ENCODE measurements around the gene ADGRG3. TPM values are rescaled to one million over a fixed set of nuclear protein-coding genes. Genes with fewer than 3 reads are reported as not detected.
"Not testable (repeated sequence)": the region's sequence is repeated elsewhere in the genome, so short reads cannot be mapped to it uniquely, and the experiment has no call there.

ADGRG3 gene
- total RNA-seq, 1 experiment from 2014 or later: not detected

GRCh38 chr16:57668630-57669475 is 747 bp downstream of the ADGRG3 start:
- POLR2A ChIA-PET (ENCODE audit: unreplicated experiment): interaction anchor here (0.6 kb wide), 1 partner anchor 565 kb away, joined by 4 read pairs; no protein-coding TSS in a partner anchor
- DNase-seq: no peak
- intact Hi-C loops (cut with micrococcal nuclease; ENCODE audit: unreplicated experiment): no loop called here
- no peaks in the 10 kb centered on the region for H3K79me2 ChIP-seq (ENCODE audit: low read depth)
- H4K20me1 ChIP-seq (ENCODE audit: insufficient read depth): no peaks in the 10 kb centered on the region
- H3K4me2 ChIP-seq: no peak overlapping the region
- no TSS peak for BruUV-seq (replicated peaks)
- no peaks in the 10 kb centered on the region for H3K36me3 ChIP-seq (ENCODE audit: low read depth)
- CTCF ChIA-PET: interaction anchor here (1.1 kb wide), 1 partner anchor 46 kb away, joined by 3 read pairs; no protein-coding TSS in a partner anchor
- no peak overlapping the region for H3K27ac ChIP-seq
- no peaks in the 10 kb centered on the region for H3K9me3 ChIP-seq (ENCODE audit: insufficient read depth, low read depth)
- no peaks in the 10 kb centered on the region for H3K27me3 ChIP-seq (ENCODE audit: insufficient read depth, low read depth)
- peaks cover 21% of the 10 kb centered on the region for H3K4me1 ChIP-seq (replicated peaks; ENCODE audit: insufficient read depth)
- no peaks in the 10 kb centered on the region for H3K9me2 ChIP-seq (ENCODE audit: insufficient read depth)
- no peak overlapping the region for H2AFZ ChIP-seq
- peaks cover 15% of the 10 kb centered on the region for H3F3A ChIP-seq (ENCODE audit: insufficient read depth, low read depth)
- TF ChIP-seq, protein P1, sequence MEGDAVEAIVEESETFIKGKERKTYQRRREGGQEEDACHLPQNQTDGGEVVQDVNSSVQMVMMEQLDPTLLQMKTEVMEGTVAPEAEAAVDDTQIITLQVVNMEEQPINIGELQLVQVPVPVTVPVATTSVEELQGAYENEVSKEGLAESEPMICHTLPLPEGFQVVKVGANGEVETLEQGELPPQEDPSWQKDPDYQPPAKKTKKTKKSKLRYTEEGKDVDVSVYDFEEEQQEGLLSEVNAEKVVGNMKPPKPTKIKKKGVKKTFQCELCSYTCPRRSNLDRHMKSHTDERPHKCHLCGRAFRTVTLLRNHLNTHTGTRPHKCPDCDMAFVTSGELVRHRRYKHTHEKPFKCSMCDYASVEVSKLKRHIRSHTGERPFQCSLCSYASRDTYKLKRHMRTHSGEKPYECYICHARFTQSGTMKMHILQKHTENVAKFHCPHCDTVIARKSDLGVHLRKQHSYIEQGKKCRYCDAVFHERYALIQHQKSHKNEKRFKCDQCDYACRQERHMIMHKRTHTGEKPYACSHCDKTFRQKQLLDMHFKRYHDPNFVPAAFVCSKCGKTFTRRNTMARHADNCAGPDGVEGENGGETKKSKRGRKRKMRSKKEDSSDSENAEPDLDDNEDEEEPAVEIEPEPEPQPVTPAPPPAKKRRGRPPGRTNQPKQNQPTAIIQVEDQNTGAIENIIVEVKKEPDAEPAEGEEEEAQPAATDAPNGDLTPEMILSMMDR (conservative IDR thresholded peaks at IDR 0.05): no peak
- no peak for TF ChIP-seq EZH2 (IDR thresholded peaks at IDR 0.05; ENCODE audit: low read depth)
- no peak overlapping the region for H3K4me3 ChIP-seq

DNA sequence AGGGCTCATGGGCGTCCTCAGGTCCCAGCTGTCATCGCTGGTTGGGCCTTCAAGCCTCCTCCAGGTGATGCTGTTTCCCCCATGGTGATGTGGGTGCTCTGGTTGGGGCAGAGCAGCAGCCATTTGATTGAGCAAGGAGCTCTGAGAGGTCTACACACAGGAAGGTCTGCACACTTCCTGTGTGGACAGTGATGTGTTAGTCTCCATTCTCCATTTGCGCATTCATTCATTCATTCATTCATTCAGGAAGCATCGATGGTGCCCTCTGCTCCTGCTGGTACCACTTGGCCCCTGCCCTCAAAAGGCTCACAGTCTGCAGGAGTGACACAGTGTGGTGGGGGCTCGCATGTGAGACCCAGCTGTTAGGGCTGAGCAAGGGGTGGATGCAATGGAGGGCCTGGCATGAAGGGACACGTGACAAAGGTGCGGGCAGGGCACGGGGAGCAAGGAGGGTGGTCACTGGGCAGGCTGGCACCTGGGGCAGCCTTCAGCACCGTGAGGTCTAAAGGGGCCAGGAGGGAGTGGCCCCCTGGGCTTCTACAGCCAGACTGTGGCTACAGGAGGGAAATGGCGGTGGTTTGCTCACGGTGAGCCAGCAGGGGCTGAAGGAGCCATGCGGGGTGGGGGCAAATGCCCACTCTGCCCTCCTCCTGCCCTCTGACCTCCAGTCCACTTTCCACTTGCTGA is 1.5 kb downstream of the ADGRG3 start:
- H3K4me2 ChIP-seq: no peak overlapping the region
- no peaks in the 10 kb centered on the region for H3K9me3 ChIP-seq (ENCODE audit: insufficient read depth, low read depth)
- H3K79me2 ChIP-seq (ENCODE audit: low read depth): no peaks in the 10 kb centered on the region
- BruUV-seq (replicated peaks): no TSS peak
- no peaks in the 10 kb centered on the region for H3K36me3 ChIP-seq (ENCODE audit: low read depth)
- POLR2A ChIA-PET (ENCODE audit: unreplicated experiment): interaction anchor here (0.6 kb wide), 1 partner anchor 564 kb away, joined by 4 read pairs; no protein-coding TSS in a partner anchor
- peaks cover 12% of the 10 kb centered on the region for H3F3A ChIP-seq (ENCODE audit: insufficient read depth, low read depth)
- no peak overlapping the region for H3K27ac ChIP-seq
- no peak for DNase-seq
- H3K9me2 ChIP-seq (ENCODE audit: insufficient read depth): no peaks in the 10 kb centered on the region
- H3K4me1 ChIP-seq (replicated peaks; ENCODE audit: insufficient read depth): peaks cover 21% of the 10 kb centered on the region
- TF ChIP-seq, protein P1 (conservative IDR thresholded peaks at IDR 0.05): no peak
- TF ChIP-seq EZH2 (IDR thresholded peaks at IDR 0.05; ENCODE audit: low read depth): no peak
- no peaks in the 10 kb centered on the region for H4K20me1 ChIP-seq (ENCODE audit: insufficient read depth)
- CTCF ChIA-PET: no interaction called here
- no peak overlapping the region for H2AFZ ChIP-seq
- intact Hi-C loops (cut with micrococcal nuclease; ENCODE audit: unreplicated experiment): no loop called here
- no peak overlapping the region for H3K4me3 ChIP-seq
- H3K27me3 ChIP-seq (ENCODE audit: insufficient read depth, low read depth): no peaks in the 10 kb centered on the region

- no peaks in the 10 kb centered on the region for H3K9me3 ChIP-seq (ENCODE audit: insufficient read depth, low read depth)
- no peaks in the 10 kb centered on the region for H3K9me2 ChIP-seq (ENCODE audit: insufficient read depth)
- ChIA-PET CTCF (no interaction called here), POLR2A (ENCODE audit: unreplicated experiment) (no interaction called here)
- DNase-seq: no peak
- no peak overlapping the region for H3K4me3 ChIP-seq
- H4K20me1 ChIP-seq (ENCODE audit: insufficient read depth): no peaks in the 10 kb centered on the region
- no peak overlapping the region for H3K27ac ChIP-seq
- no TSS peak for BruUV-seq (replicated peaks)
- intact Hi-C loops (cut with micrococcal nuclease; ENCODE audit: unreplicated experiment): no loop called here
- no peaks in the 10 kb centered on the region for H3K79me2 ChIP-seq (ENCODE audit: low read depth)
- H3K4me2 ChIP-seq: no peak overlapping the region
- H3F3A ChIP-seq (ENCODE audit: insufficient read depth, low read depth): peaks cover 7% of the 10 kb centered on the region; the same call in 1 of the 2 replicates
- no peak overlapping the region for H2AFZ ChIP-seq
- no peaks in the 10 kb centered on the region for H3K36me3 ChIP-seq (ENCODE audit: low read depth)
- H3K27me3 ChIP-seq (ENCODE audit: insufficient read depth, low read depth): no peaks in the 10 kb centered on the region
- no peak for TF ChIP-seq EZH2 (IDR thresholded peaks at IDR 0.05; ENCODE audit: low read depth)
- TF ChIP-seq, protein P1 (conservative IDR thresholded peaks at IDR 0.05): no peak
- H3K4me1 ChIP-seq (replicated peaks; ENCODE audit: insufficient read depth): peaks cover 21% of the 10 kb centered on the region
Measured at GRCh38 chr16:57670196-57670595, 2.1 kb downstream of the ADGRG3 start.

- H3K4me2 ChIP-seq; DNase-seq; H3K9me2 ChIP-seq (ENCODE audit: insufficient read depth); POLR2A ChIA-PET (ENCODE audit: unreplicated experiment); H3K27ac ChIP-seq; BruUV-seq (replicated peaks); intact Hi-C loops (cut with micrococcal nuclease; ENCODE audit: unreplicated experiment); H3F3A ChIP-seq (ENCODE audit: insufficient read depth, low read depth); H2AFZ ChIP-seq; H3K4me3 ChIP-seq; H3K27me3 ChIP-seq (ENCODE audit: insufficient read depth, low read depth); H4K20me1 ChIP-seq (ENCODE audit: insufficient read depth); H3K9me3 ChIP-seq (ENCODE audit: insufficient read depth, low read depth); H3K36me3 ChIP-seq (ENCODE audit: low read depth); H3K79me2 ChIP-seq (ENCODE audit: low read depth): not testable (repeated sequence)
- H3K4me1 ChIP-seq (replicated peaks; ENCODE audit: insufficient read depth): peaks cover 21% of the 10 kb centered on the region
- CTCF ChIA-PET: interaction anchor here (0.6 to 0.7 kb wide), 2 partner anchors 95 to 578 kb away, joined by 5 to 12 read pairs; no protein-coding TSS in a partner anchor
Measured at GRCh38 chr16:57671451-57671850, 3.3 kb downstream of the ADGRG3 start.

Data from PC-9 (cell line).